Loucy (cell line): ENCODE measurements around the gene SYNE4.
"Not testable (repeated sequence)": the region's sequence is repeated elsewhere in the genome, so short reads cannot be mapped to it uniquely, and the experiment has no call there.

ENCODE experiments used
- H2AFZ ChIP-seq: fragments of 200-600 bp; sonication (generic); 2 replicates; pipeline ENCODE4 v1.6.0; 2016; ENCODE audit warnings: antibody characterized with exemption, mild to moderate bottlenecking, low read length, moderate library complexity
- H3F3A ChIP-seq: fragments of 200-600 bp; 2 replicates; pipeline ENCODE4 v1.6.0; 2016; ENCODE audit warnings: antibody characterized with exemption, low read depth, mild to moderate bottlenecking
- H3K27me3 ChIP-seq: fragments of 200-600 bp; sonication (generic); 2 replicates; pipeline ENCODE4 v1.6.1; 2014; ENCODE audit warnings: low read length, mild to moderate bottlenecking; ENCODE audit not compliant: insufficient read depth, poor library complexity, severe bottlenecking
- H3K36me3 ChIP-seq: fragments of 200-600 bp; sonication (generic); 2 replicates; pipeline ENCODE4 v1.6.1; 2016; ENCODE audit warnings: low read length; ENCODE audit not compliant: insufficient read depth
- H3K4me1 ChIP-seq: fragments of 200-600 bp; sonication (generic); 2 replicates; pipeline ENCODE4 v1.5.1; 2014; ENCODE audit warnings: low read length, mild to moderate bottlenecking; ENCODE audit not compliant: insufficient read depth, poor library complexity, severe bottlenecking
- H3K4me2 ChIP-seq: fragments of 200-600 bp; sonication (generic); 2 replicates; pipeline ENCODE4 v1.6.0; 2014; ENCODE audit warnings: antibody characterized with exemption, low read length, low read depth, mild to moderate bottlenecking; ENCODE audit not compliant: poor library complexity, severe bottlenecking
- H3K4me3 ChIP-seq: fragments of 200-600 bp; sonication (generic); 2 replicates; pipeline ENCODE4 v1.5.1; 2014; ENCODE audit warnings: low read length, mild to moderate bottlenecking, mixed read lengths; ENCODE audit not compliant: poor library complexity, severe bottlenecking
- H3K79me2 ChIP-seq: fragments of 200-600 bp; sonication (generic); 2 replicates; pipeline ENCODE4 v1.6.1; 2014; ENCODE audit warnings: low read length; ENCODE audit not compliant: insufficient read depth
- H3K9ac ChIP-seq: fragments of 200-600 bp; sonication (generic); 2 replicates; pipeline ENCODE4 v1.6.0; 2014; ENCODE audit warnings: mild to moderate bottlenecking, low read depth, low read length, moderate library complexity; ENCODE audit not compliant: poor library complexity, severe bottlenecking
- H3K9me2 ChIP-seq: fragments of 200-600 bp; sonication (generic); replicated peaks from 2 replicates; pipeline ENCODE4 v1.6.1; 2016; ENCODE audit warnings: low read depth, low read length, mixed read lengths
- H3K9me3 ChIP-seq: fragments of 200-600 bp; sonication (generic); 2 replicates; pipeline ENCODE4 v1.6.1; 2014; ENCODE audit warnings: mild to moderate bottlenecking, antibody characterized with exemption, low read length, low read depth; ENCODE audit not compliant: insufficient read depth
- H4K20me1 ChIP-seq: fragments of 200-600 bp; sonication (generic); 2 replicates; pipeline ENCODE4 v1.6.0; 2014; ENCODE audit warnings: antibody characterized with exemption, low read length, mild to moderate bottlenecking; ENCODE audit not compliant: insufficient read depth, poor library complexity, severe bottlenecking
- CTCF ChIP-seq: fragments of 200-600 bp; sonication (generic); conservative IDR thresholded peaks from 2 replicates; pipeline ENCODE4 v1.5.1; 2014; ENCODE audit warnings: mild to moderate bottlenecking, antibody characterized with exemption, low read length
- EZH2phosphoT487 ChIP-seq: fragments of 200-600 bp; IDR thresholded peaks from 2 replicates; pipeline ENCODE4 v1.6.1; 2018; ENCODE audit warnings: antibody characterized with exemption, mild to moderate bottlenecking, moderate library complexity, borderline replicate concordance

SYNE4 gene

GRCh38 chr19:35986664-35987570 lies 21.7 kb downstream of the SYNE4 start:
- Histone ChIP-seq H3F3A (no peaks in the 10 kb centered on the region), H3K9me3 (no peaks in the 10 kb centered on the region), H3K4me2 (peak overlapping the region; percentile 54), H3K36me3 (no peaks in the 10 kb centered on the region), H3K4me1 (no peaks in the 10 kb centered on the region), H3K27me3 (peaks cover 13% of the 10 kb centered on the region), H3K9ac (no peak overlapping the region), H3K4me3 (peak overlapping the region; percentile 60), H3K9me2 (no peaks in the 10 kb centered on the region), H2AFZ (peak overlapping the region; percentile 64; the same call in 1 of the 2 replicates), H4K20me1 (no peaks in the 10 kb centered on the region), H3K79me2 (no peaks in the 10 kb centered on the region)
- no peak for TF ChIP-seq EZH2phosphoT487
- TF ChIP-seq CTCF = 0 out of 2 replicates have a peak, but pooled peaks have one; percentile 14

DNA sequence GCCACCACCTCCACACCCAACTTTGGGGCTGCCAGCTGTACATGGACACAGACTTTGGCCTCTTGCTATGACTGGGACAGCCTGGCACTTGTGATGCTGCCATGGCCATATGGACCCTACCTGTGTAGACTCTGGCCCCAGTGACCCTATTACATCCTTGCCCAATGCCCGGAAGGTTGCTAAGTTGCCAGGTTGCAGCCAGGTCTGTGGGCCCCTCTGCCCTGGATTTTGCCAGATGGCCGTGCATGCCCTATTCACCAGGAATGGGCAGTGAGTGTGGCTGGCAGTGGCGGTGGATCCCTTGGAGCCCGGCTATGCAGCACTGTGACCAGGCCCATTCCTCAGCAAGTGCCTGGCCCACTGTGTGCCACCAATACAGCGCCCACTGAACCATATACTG lies 22.5 kb downstream of the SYNE4 start:
- H3F3A ChIP-seq = no peaks in the 10 kb centered on the region
- H3K9me3 ChIP-seq = no peaks in the 10 kb centered on the region
- H3K9me2 ChIP-seq = no peaks in the 10 kb centered on the region
- H3K4me2 ChIP-seq = no peak overlapping the region
- H3K4me3 ChIP-seq = no peak overlapping the region
- H3K9ac ChIP-seq = no peak overlapping the region
- H3K27me3 ChIP-seq = peaks cover 13% of the 10 kb centered on the region
- H2AFZ ChIP-seq = no peak overlapping the region
- H4K20me1 ChIP-seq = no peaks in the 10 kb centered on the region
- no peaks in the 10 kb centered on the region for H3K4me1 ChIP-seq
- TF ChIP-seq EZH2phosphoT487 (no peak), CTCF (no peak)
- no peaks in the 10 kb centered on the region for H3K36me3 ChIP-seq
- H3K79me2 ChIP-seq = no peaks in the 10 kb centered on the region

- no peaks in the 10 kb centered on the region for H4K20me1 ChIP-seq
- no peaks in the 10 kb centered on the region for H3K9me2 ChIP-seq
- no peak overlapping the region for H3K4me2 ChIP-seq
- no peak overlapping the region for H3K9ac ChIP-seq
- H3K36me3 ChIP-seq = no peaks in the 10 kb centered on the region
- no peak for TF ChIP-seq EZH2phosphoT487
- no peak for TF ChIP-seq CTCF
- peaks cover 13% of the 10 kb centered on the region for H3K27me3 ChIP-seq
- H3K4me3 ChIP-seq = no peak overlapping the region
- no peak overlapping the region for H2AFZ ChIP-seq
- H3F3A ChIP-seq = no peaks in the 10 kb centered on the region
- no peaks in the 10 kb centered on the region for H3K4me1 ChIP-seq
- H3K9me3 ChIP-seq = no peaks in the 10 kb centered on the region
- H3K79me2 ChIP-seq = no peaks in the 10 kb centered on the region
Measured at GRCh38 chr19:35983177-35983576, 25.4 kb downstream of the SYNE4 start.

GRCh38 chr19:35980997-35981396 lies 27.6 kb downstream of the SYNE4 start:
- H3K4me2 ChIP-seq, H3K9me2 ChIP-seq, H3K4me1 ChIP-seq, H4K20me1 ChIP-seq, H3K79me2 ChIP-seq, H3K9me3 ChIP-seq, H3K36me3 ChIP-seq, H3K27me3 ChIP-seq, H3K9ac ChIP-seq, H2AFZ ChIP-seq, H3K4me3 ChIP-seq, H3F3A ChIP-seq: not testable (repeated sequence)
